ENCODE data around the gene RRAGD. TPM values are rescaled to one million over a fixed set of nuclear protein-coding genes. Genes with fewer than 3 reads are reported as not detected.

Gene RRAGD
- total and polyA plus RNA-seq, 4 donors: 4.7 to 6.7 (median 5.6) TPM

DNA sequence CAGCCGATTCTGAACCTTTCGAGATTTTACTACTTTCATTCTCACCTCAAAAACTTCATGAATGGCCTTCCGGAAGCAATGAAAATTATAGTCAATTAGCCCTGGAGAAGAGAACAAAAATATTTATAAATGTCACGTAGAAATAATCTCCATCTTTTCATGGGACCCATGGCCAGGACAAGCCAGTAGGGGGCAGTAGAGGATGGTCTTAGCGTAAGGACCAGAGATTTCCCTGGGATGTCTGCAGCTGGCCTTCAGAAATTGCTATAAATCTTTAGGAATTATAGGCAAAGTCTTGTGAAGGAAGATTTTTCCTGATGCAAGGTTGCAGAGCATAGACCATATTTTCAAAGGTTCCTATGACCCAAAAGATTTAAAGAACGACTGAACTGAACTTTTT lies 44.0 kb downstream of the RRAGD start:
- 42% methylated on average over 6 of the region's 6 CpGs for WGBS
- peak; percentile 73 for DNase-seq (ENCODE audit: low spot score)
- H3K9ac ChIP-seq (ENCODE audit: low read depth in 1 of 2, low read length in 2 of 2): no peak overlapping the region
- H3K27me3 ChIP-seq (ENCODE audit: control insufficient read depth in 4 of 4, insufficient read depth in 4 of 4, low read length in 3 of 4): no peaks in the 10 kb centered on the region
- TF ChIP-seq TAF1 (conservative IDR thresholded peaks at IDR 0.05): no peak
- TF ChIP-seq, protein P1, sequence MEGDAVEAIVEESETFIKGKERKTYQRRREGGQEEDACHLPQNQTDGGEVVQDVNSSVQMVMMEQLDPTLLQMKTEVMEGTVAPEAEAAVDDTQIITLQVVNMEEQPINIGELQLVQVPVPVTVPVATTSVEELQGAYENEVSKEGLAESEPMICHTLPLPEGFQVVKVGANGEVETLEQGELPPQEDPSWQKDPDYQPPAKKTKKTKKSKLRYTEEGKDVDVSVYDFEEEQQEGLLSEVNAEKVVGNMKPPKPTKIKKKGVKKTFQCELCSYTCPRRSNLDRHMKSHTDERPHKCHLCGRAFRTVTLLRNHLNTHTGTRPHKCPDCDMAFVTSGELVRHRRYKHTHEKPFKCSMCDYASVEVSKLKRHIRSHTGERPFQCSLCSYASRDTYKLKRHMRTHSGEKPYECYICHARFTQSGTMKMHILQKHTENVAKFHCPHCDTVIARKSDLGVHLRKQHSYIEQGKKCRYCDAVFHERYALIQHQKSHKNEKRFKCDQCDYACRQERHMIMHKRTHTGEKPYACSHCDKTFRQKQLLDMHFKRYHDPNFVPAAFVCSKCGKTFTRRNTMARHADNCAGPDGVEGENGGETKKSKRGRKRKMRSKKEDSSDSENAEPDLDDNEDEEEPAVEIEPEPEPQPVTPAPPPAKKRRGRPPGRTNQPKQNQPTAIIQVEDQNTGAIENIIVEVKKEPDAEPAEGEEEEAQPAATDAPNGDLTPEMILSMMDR (IDR thresholded peaks at IDR 0.05; ENCODE audit: low read depth, low read length, missing input control): peak; percentile 79
- peak; percentile 75 to 81 for TF ChIP-seq RAD21 (IDR thresholded peaks at IDR 0.05)
- no peaks in the 10 kb centered on the region for H3K36me3 ChIP-seq (ENCODE audit: control insufficient read depth in 4 of 4, insufficient read depth in 3 of 4, low read depth in 1 of 4, low read length in 3 of 4)
- no peak overlapping the region for H3K27ac ChIP-seq (ENCODE audit: low read depth in 1 of 2, low read length in 2 of 2)
- peaks cover 0 to 7% (median 2%) of the 10 kb centered on the region in 4 donors for H3K4me1 ChIP-seq (ENCODE audit: control insufficient read depth in 4 of 4, insufficient read depth in 4 of 4, low read length in 3 of 4)
- H3K9me3 ChIP-seq (ENCODE audit: control insufficient read depth in 4 of 4, low read length in 3 of 4): no peaks in the 10 kb centered on the region
- H3K4me3 ChIP-seq (ENCODE audit: low read depth in 1 of 3, low read length in 3 of 3): no peak overlapping the region

DNA sequence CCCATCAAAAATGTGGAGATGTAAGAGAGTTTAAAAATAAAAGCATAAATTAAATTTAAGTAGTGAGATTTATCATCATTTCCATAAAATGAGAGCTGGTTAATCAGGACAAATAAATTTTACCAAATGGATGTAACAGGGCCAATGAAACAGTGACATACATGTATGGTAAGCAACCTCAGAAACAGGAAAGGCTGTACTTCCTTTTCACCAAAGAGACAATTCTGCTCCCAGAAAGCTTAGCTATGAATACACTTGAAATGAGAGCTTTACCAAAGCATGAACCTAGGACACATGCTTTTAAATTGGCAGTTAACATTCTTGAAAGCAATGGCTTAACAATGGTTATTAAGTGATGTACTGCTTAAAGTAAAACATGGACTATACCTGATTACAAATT lies 47.5 kb downstream of the RRAGD start:
- Histone ChIP-seq H3K9ac (ENCODE audit: low read depth in 1 of 2, low read length in 2 of 2) (no peak overlapping the region), H3K27me3 (ENCODE audit: control insufficient read depth in 4 of 4, insufficient read depth in 4 of 4, low read length in 3 of 4) (no peaks in the 10 kb centered on the region), H3K4me1 (ENCODE audit: control insufficient read depth in 4 of 4, insufficient read depth in 4 of 4, low read length in 3 of 4) (peaks cover 0 to 7% (median 2%) of the 10 kb centered on the region in 4 donors), H3K27ac (ENCODE audit: low read depth in 1 of 2, low read length in 2 of 2) (no peak overlapping the region), H3K36me3 (ENCODE audit: control insufficient read depth in 4 of 4, insufficient read depth in 3 of 4, low read depth in 1 of 4, low read length in 3 of 4) (no peaks in the 10 kb centered on the region), H3K4me3 (ENCODE audit: low read depth in 1 of 3, low read length in 3 of 3) (no peak overlapping the region), H3K9me3 (ENCODE audit: control insufficient read depth in 4 of 4, low read length in 3 of 4) (no peaks in the 10 kb centered on the region)
- no peak for DNase-seq (ENCODE audit: low spot score)
- TF ChIP-seq FOXA2 (IDR thresholded peaks at IDR 0.05) (no peak), HNF4G (IDR thresholded peaks at IDR 0.05) (no peak), NR2F2 (IDR thresholded peaks at IDR 0.05) (no peak), SP1 (IDR thresholded peaks at IDR 0.05) (no peak), FOXA1 (IDR thresholded peaks at IDR 0.05) (no peak), TAF1 (conservative IDR thresholded peaks at IDR 0.05) (no peak), EGR1 (IDR thresholded peaks at IDR 0.05; ENCODE audit: low read depth in 2 of 2) (no peak), RAD21 (IDR thresholded peaks at IDR 0.05) (no peak), JUND (IDR thresholded peaks at IDR 0.05) (no peak), GABPA (IDR thresholded peaks at IDR 0.05 in 1 of 2, conservative IDR thresholded peaks at IDR 0.05 in 1 of 2) (no peak), YY1 (IDR thresholded peaks at IDR 0.05) (no peak), RXRA (IDR thresholded peaks at IDR 0.05) (no peak)
- TF ChIP-seq, protein P1 (IDR thresholded peaks at IDR 0.05; ENCODE audit: low read depth, low read length, missing input control): no peak
- TF ChIP-seq, protein P2, sequence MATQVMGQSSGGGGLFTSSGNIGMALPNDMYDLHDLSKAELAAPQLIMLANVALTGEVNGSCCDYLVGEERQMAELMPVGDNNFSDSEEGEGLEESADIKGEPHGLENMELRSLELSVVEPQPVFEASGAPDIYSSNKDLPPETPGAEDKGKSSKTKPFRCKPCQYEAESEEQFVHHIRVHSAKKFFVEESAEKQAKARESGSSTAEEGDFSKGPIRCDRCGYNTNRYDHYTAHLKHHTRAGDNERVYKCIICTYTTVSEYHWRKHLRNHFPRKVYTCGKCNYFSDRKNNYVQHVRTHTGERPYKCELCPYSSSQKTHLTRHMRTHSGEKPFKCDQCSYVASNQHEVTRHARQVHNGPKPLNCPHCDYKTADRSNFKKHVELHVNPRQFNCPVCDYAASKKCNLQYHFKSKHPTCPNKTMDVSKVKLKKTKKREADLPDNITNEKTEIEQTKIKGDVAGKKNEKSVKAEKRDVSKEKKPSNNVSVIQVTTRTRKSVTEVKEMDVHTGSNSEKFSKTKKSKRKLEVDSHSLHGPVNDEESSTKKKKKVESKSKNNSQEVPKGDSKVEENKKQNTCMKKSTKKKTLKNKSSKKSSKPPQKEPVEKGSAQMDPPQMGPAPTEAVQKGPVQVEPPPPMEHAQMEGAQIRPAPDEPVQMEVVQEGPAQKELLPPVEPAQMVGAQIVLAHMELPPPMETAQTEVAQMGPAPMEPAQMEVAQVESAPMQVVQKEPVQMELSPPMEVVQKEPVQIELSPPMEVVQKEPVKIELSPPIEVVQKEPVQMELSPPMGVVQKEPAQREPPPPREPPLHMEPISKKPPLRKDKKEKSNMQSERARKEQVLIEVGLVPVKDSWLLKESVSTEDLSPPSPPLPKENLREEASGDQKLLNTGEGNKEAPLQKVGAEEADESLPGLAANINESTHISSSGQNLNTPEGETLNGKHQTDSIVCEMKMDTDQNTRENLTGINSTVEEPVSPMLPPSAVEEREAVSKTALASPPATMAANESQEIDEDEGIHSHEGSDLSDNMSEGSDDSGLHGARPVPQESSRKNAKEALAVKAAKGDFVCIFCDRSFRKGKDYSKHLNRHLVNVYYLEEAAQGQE (IDR thresholded peaks at IDR 0.05): no peak
- TF ChIP-seq, protein P3, sequence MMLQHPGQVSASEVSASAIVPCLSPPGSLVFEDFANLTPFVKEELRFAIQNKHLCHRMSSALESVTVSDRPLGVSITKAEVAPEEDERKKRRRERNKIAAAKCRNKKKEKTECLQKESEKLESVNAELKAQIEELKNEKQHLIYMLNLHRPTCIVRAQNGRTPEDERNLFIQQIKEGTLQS (IDR thresholded peaks at IDR 0.05): no peak
- TF ChIP-seq, protein P4, sequence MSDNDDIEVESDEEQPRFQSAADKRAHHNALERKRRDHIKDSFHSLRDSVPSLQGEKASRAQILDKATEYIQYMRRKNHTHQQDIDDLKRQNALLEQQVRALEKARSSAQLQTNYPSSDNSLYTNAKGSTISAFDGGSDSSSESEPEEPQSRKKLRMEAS (IDR thresholded peaks at IDR 0.05): no peak
- TF ChIP-seq, protein P5, sequence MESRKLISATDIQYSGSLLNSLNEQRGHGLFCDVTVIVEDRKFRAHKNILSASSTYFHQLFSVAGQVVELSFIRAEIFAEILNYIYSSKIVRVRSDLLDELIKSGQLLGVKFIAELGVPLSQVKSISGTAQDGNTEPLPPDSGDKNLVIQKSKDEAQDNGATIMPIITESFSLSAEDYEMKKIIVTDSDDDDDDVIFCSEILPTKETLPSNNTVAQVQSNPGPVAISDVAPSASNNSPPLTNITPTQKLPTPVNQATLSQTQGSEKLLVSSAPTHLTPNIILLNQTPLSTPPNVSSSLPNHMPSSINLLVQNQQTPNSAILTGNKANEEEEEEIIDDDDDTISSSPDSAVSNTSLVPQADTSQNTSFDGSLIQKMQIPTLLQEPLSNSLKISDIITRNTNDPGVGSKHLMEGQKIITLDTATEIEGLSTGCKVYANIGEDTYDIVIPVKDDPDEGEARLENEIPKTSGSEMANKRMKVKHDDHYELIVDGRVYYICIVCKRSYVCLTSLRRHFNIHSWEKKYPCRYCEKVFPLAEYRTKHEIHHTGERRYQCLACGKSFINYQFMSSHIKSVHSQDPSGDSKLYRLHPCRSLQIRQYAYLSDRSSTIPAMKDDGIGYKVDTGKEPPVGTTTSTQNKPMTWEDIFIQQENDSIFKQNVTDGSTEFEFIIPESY (IDR thresholded peaks at IDR 0.05): no peak

All from liver (tissue), 9 donors.